ENCODE measurements around the gene BGLAP.
A peak's percentile ranks its signal among the peaks of the same experiment; 100 is the strongest.
"Not testable (repeated sequence)": the region's sequence is repeated elsewhere in the genome, so short reads cannot be mapped to it uniquely, and the experiment has no call there.

Gene BGLAP

DNA sequence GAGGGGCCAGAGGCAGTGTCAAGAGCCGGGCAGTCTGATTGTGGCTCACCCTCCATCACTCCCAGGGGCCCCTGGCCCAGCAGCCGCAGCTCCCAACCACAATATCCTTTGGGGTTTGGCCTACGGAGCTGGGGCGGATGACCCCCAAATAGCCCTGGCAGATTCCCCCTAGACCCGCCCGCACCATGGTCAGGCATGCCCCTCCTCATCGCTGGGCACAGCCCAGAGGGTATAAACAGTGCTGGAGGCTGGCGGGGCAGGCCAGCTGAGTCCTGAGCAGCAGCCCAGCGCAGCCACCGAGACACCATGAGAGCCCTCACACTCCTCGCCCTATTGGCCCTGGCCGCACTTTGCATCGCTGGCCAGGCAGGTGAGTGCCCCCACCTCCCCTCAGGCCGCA is at the start of gene BGLAP:
Gene BGLAP (plus strand): TSS at position 259 of the 400 bp plus-strand sequence. CDS start 48 bp downstream, at position 307.
- DNase-seq (ENCODE audit: low read depth), result no peak

DNA sequence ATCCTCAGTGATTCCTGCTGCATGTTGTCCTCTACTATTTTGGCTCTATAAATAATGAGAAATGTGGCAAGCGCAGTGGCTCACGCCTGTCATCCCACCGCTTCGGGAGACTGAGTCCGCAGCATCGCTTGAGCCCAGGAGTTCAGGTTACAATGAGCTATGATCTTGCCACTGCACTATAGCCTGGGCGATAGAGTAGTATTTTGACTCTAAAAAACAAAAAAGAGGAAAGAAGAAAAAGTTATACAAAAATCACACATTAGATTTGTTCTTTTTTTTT is 48.8 kb upstream of the BGLAP start:
- DNase-seq (ENCODE audit: low read depth), result no peak

DNA sequence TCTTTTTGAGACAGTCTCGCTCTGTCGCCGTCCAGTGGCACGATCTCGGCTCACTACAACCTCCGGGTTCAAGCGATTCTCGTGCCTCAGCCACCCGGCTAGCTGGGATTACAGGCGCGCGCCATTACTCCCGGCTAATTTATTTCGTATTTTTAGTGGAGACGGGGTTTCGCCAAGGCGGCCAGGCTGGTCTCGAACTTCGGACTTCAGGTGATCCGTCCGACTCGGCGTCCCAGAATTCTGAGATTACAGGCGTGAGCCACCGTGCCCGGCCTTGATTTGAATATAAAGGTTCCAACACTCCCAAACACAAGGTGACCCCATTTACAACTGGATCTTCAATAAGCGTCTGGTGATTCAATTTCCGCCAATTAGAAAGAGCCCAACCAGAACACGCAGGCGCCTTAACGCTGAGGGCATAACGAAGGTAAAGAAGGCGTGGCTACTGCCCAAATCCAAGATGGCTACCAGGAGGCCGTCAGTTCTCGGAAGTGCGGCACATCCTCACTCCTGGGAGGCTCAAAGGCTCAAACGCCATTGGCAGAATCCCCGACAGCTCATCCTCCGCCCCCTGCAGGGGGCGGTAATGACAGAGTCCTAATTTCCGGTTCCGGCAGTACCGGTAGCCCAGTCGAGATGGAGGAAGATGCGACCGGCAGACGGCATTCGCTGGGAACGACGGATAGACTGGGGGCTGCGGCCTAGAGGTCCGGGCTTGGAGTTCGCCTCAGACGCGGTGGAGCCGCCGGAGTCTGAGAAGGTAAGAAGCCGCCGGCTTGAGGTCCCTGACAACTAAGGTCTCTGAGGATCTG is 48.3 kb upstream of the BGLAP start, which contains the start of gene SLC25A44:
Gene SLC25A44 (plus strand): TSS at position 617 of the 812 bp plus-strand sequence. CDS start 5,744 bp downstream, outside the sequence.
- peak; percentile 93 for DNase-seq (ENCODE audit: low read depth)

DNA sequence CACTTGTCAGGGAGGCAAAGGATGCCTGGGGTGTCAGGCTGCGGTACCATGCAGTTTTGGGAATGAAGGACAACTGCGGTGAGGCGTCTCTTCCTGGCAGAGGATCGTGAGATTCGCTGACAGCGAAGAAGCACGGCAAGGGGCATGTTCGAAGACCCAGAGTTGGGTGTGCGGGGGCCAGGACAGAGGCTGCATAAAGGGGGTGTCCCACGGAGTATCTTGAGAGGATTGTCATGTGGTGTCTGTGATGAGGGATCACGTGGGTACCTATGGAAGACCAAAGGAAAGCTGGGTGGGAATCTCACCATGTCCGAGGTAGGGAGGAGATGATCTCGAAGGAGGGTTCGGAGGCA is 47.7 kb upstream of the BGLAP start:
- DNase-seq (ENCODE audit: low read depth), result no peak

DNA sequence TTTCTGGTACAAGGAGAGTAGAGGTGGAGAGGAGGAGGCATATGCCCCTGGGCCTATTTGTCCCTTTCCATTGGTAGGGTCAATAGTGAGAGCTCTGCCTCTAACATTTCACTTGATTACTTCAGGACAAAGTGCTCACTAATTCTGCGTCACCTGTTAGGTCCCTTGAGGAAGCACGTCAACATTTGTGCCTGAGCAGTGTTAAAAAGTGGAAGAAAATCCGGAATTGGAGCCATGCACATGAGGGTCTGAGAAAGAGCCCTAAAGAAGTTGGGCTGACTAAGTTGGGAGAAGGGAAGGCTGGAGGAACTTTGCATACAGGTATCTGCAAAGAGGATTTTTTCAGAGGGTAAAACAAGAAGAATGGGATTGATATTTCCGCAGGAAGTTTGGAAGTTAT is 46.1 kb upstream of the BGLAP start:
- DNase-seq (ENCODE audit: low read depth), result no peak

DNA sequence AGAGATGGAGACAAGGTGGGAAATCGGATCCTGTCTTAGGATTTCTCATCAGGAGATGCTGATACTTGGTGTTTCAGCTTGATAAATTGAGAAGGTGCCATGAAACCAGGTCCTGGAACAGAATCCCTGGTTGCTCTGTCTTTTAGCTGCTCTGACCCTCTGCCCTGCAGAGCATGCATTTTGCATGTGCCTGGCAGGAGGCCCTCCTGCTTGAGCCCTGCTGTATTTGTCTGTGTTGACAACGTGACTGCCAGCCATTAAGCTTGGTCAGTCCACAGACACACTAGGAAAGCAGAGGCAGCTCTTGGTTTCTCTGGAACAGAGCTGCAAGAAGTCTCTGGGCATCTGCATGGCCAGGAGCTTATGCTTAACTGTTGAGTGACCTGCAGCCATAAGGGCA is 45.5 kb upstream of the BGLAP start:
- DNase-seq (ENCODE audit: low read depth), result no peak

DNA sequence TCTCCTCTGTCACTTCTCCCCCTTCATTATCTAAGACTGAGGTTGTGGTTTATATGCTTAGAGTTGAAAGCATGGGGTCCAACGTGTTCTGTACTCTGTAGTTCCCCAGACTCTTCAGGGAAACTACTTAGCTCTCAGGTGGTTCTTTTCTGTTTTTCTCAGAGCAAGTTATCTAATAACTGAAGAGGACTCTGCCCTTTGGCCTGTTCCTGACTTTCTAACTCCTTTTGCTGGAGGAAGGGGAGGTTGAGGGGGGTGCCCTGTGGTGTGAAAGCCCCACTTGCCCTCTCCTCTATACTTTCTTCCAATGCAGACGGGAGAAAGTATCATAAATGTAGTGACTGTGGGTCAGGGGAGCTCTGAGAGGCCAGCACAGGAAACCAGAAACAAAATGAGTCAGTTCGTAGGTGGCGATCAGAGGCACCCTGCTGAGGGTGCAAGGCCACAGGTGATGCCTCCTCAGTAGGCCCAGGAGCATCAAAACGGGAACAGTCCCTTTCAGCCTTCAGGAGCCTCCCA is 43.1 kb upstream of the BGLAP start:
- no peak for DNase-seq (ENCODE audit: low read depth)

DNA sequence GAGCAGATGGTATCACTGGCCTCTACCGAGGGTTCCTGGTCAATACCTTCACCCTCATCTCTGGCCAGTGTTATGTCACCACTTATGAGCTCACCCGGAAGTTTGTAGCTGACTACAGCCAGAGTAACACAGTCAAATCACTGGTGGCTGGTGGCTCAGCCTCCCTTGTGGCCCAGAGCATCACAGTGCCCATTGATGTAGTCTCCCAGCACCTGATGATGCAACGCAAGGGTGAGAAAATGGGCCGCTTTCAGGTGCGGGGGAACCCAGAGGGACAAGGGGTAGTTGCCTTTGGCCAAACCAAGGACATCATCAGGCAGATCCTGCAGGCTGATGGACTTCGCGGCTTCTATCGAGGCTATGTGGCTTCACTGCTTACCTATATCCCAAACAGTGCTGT is 41.9 kb upstream of the BGLAP start:
- DNase-seq (ENCODE audit: low read depth), result no peak

DNA sequence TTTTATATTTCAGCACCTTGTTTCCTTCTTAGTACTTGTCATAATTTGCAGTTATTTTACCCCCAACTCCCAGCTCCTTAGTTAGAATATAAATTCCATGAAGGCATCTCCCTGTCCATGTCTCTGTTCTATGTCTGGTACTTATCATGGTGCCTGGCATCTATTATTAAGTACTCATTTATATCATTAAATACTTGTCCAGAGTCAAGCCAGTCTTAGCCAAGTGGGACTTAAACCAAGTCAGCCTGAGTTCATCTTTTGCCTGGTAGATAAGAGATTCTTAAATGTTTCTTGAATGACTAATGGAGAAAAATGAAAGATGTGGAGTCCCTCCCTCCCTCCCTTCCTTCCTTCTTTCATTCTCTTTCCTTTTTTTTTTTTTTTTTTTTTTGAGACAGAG is 38.7 kb upstream of the BGLAP start:
- DNase-seq (ENCODE audit: low read depth), result no peak

DNA sequence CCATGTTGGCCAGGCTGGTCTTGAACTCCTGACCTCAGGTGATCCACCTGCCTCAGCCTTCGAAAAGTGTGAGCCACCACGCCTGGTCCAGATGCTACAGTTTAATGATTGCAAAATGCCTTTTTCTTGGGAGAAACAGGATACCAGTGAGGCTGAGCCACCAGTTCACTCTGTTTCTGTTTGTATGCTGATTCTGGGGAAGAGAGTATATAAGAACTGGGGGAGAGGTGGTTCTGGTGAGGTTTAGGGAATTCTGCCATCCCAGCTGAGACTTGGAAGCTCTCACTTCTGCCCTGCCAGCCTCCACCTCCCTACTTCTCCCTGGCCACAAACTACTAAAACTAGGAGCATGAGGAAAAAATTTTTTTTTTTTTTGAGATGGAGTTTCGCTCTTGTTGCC is 37.3 kb upstream of the BGLAP start:
- no peak for DNase-seq (ENCODE audit: low read depth)

DNA sequence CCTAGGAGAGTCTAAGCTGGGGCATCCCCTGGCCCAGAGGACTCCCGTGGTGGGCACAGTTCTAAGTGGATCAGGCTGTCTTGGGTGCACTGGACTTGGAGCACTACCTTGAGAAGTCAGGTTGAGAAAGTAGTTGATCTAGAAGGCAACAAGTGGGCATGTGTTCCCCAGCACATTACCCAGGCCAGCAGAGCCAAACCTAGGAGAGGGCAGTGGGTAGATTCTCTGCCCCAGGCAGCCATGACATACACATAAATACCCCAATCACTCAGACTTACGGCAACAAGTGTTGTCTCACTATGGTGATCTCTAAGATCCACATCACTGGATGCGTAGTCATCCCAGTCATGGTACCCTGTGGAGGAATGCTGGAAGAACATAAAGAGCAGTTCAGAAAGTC is 30.7 kb upstream of the BGLAP start:
- no peak for DNase-seq (ENCODE audit: low read depth)

DNA sequence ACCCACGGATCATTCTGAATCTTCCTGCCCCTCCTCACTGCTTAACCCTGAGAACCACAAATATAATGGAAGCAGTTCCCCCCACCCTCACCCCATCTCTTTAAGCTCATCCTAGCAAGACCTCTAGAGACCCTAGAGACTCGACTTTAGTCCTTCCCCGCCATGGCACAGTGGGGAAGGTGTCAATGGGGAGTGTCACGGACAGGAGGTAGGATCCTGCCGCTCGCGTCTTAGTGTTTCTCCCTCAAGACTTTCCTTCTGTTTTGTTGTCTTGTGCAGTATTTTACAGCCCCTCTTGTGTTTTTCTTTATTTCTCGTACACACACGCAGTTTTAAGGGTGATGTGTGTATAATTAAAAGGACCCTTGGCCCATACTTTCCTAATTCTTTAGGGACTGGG is 29.9 kb upstream of the BGLAP start:
- DNase-seq (ENCODE audit: low read depth), result no peak

DNA sequence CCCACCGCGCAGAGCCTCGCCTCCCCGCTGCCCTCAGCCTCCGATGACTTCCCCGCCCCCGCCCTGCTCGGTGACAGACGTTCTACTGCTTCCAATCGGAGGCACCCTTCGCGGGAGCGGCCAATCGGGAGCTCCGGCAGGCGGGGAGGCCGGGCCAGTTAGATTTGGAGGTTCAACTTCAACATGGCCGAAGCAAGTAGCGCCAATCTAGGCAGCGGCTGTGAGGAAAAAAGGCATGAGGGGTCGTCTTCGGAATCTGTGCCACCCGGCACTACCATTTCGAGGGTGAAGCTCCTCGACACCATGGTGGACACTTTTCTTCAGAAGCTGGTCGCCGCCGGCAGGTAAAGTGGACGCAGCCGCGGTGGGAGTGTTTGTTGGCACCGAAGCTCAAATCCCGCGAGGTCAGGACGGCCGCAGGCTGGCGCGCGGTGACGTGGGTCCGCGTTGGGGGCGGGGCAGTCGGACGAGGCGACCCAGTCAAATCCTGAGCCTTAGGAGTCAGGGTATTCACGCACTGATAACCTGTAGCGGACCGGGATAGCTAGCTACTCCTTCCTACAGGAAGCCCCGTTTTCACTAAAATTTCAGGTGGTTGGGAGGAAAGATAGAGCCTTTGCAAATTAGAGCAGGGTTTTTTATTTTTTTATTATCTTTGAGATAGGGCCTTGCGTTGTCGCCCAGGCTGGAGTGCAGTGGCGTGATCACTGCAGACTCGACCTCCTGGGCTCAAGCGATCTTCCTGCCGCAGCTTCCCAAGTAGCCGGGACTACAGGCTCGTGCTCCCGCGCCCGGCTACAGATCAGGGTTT is 28.9 kb upstream of the BGLAP start, which contains the start of gene PMF1:
Gene PMF1 (plus strand): TSS at position 175 of the 811 bp plus-strand sequence. CDS start 9 bp downstream, at position 184.
- peak; percentile 93 for DNase-seq (ENCODE audit: low read depth)

DNA sequence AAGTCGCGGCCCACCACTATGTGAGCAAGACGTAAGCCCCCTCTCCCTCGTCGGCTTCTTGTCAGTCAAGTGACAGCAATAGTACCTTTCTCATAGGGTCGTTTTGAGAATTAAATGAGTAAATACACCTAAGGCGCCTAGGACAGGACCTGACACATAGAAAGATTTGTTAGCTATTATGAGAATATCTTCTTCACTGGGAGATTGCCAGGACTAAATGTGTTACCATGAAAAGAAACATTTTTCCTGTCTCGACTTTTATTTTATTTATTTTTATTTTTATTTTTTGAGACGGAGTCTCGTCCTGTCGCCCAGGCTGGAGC is 28.4 kb upstream of the BGLAP start:
- DNase-seq (ENCODE audit: low read depth), result no peak

DNA sequence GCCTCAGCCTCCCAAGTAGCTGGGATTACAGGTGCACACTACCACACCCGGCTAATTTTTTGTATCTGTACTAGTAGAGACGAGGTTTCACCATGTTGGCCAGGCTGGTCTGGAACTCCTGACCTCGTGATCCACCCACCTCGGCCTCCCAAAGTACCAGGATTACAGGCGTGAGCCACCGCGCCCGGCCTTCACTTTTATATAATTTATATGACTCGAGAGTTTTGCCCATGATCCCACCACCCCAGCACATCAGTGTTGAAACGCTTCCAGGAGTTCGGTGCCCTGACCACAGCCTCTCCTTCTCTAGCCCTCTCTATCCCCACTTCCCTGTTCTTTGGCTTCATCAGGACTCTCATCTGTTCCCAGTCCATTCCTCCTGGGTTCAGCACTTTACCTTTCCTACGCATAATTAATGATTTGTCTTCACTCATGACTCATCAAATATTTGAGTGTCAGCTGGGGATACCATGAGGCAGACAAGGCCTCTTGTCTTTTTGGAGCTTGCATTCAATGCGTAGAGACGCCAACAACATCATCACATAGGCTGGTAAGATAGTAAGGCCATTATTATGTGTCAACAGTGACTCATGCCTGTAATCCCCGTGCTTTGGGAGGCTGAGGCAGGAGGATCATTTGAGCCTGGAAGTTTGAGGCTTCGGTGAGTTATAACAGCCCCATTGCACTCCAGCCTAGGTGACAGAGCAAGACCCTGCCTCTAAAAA is 27.8 kb upstream of the BGLAP start:
- DNase-seq (ENCODE audit: low read depth), result no peak

DNA sequence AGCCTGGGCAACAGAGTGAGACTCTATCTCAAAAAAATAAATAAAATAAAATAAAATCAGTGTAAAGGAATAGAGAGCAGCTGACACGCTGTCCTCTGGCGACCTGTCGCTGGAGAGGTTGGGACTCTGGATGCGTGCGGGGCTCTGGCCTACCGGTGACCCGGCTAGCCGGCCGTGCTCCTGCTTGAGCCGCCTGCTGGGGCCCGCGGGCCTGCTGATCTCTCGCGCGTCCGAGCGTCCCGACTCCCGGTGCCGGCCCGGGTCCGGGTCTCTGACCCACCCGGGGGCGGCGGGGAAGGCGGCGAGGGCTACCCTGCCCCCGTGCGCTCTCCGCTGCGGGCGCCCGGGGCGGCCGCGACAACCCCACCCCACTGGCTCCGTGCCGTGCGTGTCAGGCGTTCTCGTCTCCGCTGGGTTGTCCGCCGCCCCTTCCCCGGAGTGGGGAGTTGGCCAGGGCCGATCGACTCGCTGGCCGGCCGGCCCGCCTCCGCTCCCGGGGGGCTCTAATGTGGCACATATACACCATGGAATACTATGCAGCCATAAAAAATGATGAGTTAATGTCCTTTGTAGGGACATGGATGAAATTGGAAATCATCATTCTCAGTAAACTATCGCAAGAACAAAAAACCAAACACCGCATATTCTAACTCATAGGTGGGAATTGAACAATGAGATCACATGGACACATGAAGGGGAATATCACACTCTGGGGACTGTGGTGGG is 25.5 kb upstream of the BGLAP start:
- not testable (repeated sequence) for DNase-seq (ENCODE audit: low read depth)

DNA sequence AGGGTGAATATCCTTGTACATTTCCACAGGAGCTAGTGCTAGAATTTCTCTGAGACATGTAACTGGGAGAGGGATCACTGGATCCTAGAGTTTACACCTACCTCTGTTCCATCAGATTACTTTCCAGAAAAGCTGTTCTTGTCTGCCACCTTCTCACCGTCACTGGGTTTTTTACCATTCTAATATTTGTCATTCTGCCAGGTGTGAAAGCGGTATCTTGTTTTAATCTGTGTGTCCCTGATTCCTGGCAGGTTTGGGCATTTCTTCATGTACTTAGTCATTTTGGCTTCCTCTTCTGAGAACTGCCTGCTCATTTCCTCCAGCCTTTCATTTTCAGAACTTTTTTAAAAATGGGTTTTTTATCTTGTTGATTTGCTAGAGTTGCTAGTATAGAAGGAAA is 24.1 kb upstream of the BGLAP start:
- no peak for DNase-seq (ENCODE audit: low read depth)

DNA sequence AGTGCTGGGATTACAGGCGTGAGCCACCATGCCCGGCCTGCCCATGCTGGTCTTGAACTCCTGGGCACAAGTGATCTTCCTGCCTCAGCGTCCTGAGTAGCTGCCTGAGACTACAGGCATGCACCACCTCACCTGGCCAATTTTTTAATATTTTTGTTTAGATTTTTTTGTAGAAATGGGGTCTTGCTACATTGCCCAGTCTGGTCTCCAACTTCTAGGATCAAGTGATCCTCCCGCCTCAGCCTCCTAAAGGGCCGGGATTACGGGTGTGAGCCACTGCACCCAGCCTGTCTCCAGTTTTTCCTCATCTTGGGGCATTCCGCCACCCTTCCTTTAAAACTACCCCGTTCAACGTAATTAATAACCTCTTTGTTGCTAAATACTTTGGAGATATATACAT is 21.8 kb upstream of the BGLAP start:
- DNase-seq (ENCODE audit: low read depth), result no peak

DNA sequence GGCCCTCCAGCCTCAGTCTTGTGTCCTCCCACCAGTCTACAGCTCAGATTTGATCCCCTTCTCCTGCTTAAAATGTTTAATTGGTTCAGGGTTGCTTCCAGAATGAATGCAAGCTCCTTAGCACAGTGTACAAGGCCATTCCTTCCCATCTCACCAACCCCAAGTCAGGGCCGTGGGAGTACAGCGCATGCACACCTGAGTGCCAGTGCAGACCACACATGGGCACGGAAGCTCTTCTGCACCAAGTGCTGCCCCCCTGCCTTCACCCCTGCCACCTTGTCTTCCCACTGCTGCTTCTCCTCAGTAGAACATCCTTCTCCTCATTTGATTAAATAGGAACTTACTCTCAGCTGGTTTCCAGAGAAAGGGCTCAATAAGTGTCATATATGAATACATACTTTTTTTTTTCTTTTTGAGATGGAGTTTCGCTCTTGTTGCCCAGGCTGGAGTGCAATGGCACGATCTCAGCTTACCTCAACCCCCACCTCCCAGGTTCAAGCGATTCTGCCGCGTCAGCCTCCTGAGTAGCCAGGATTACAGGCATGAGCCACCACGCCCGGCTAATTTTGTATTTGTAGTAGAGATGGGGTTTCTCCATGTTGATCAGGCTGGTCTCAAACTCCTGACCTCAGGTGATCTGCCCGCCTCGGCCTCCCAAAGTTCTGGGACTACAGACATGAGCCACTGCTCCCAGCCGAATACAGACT is 19.8 kb upstream of the BGLAP start:
- no peak for DNase-seq (ENCODE audit: low read depth)

DNA sequence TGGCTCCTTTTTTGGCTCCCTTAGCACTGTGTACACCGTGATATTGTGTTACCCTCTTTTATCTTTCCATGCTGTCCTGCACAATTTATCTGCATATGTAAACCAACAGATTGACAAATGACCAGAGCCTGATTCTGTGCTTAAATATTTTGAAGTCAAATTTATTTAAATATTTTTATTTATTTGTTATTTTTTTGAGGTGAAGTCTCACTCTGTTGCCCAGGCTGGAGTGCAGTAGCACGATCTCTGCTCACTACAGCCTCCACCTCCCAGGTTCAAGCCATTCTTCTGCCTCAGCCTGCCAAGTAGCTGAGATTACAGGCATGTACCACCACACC is 16.3 kb upstream of the BGLAP start:
- DNase-seq (ENCODE audit: low read depth), result no peak

DNA sequence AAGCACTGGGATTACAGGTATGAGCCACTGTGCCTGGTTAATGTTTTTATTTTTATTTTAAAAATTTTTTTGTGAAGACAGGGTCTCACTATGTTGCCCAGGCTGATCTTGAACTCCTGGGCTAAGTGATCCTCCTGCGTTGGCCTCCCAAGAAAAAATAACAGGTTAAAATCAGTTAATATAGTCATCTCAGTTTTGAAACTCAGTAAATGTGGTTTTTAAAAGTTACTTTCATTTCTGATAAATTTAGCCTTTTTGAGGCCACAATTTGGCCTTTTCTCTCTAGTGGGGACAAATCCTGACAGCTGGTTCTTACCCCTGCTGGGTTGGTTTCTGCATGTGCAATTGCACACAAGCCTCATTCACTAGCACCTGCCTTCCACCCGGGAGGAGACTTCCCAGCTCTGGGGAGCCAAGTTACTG is 15.9 kb upstream of the BGLAP start:
- DNase-seq (ENCODE audit: low read depth), result no peak

DNA sequence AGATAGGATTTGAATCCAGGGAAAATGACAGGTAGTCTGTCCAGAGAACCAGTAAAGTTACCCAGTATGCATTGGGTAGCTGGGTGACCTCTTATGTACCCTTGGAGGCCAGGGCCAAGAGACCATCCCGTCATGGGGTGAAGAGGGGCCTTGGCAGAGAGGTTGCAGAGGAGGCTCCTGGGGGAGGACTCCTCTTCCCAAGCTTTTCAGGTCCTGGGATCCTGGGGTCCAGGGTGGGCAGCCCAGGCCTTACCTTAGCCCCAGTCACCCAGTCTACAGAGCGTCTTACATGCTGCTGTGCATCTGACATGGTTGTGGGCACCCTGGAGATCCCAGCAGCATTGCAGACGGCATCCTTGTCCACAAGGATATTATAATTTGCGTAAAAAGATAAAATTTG is 15.2 kb upstream of the BGLAP start:
- no peak for DNase-seq (ENCODE audit: low read depth)
